GM23338 (cell line): ENCODE results near the gene LRRFIP2. TPM values are rescaled to one million over a fixed set of nuclear protein-coding genes. Genes with fewer than 3 reads are reported as not detected.
"Not testable (repeated sequence)": the region's sequence is repeated elsewhere in the genome, so short reads cannot be mapped to it uniquely, and the experiment has no call there.

Experiments used
- ATAC-seq: fragments of 200-7000 bp; cut with Tn5 transposase; 3 replicates; pipeline ENCODE4 v1.9.1; 2020
- DNase-seq: peaks from one replicate; pipeline ENCODE4 v3.0.0-alpha.2; 2015; ENCODE audit warnings: low spot score
- H2AFZ ChIP-seq: fragments of 200-600 bp; sonication (generic); 2 replicates; pipeline ENCODE4 v1.8.0; 2016; ENCODE audit warnings: antibody characterized with exemption, mild to moderate bottlenecking, moderate library complexity
- H3F3A ChIP-seq: fragments of 200-600 bp; sonication (generic); replicated peaks from 2 replicates; pipeline ENCODE4 v1.8.0; 2017; ENCODE audit warnings: antibody characterized with exemption, mixed run types, low read depth
- H3K27ac ChIP-seq: fragments of 200-600 bp; sonication (generic); 2 replicates; pipeline ENCODE4 v1.6.1; 2016; ENCODE audit warnings: low read depth
- H3K27me3 ChIP-seq: fragments of 200-600 bp; sonication (generic); 2 replicates; pipeline ENCODE4 v1.8.0; 2016; ENCODE audit warnings: mild to moderate bottlenecking, mixed run types, moderate library complexity; ENCODE audit not compliant: insufficient read depth
- H3K36me3 ChIP-seq: fragments of 200-600 bp; sonication (generic); 2 replicates; pipeline ENCODE4 v1.8.0; 2016; ENCODE audit warnings: mild to moderate bottlenecking; ENCODE audit not compliant: insufficient read depth
- H3K4me1 ChIP-seq: fragments of 200-600 bp; sonication (generic); 2 replicates; pipeline ENCODE4 v1.8.0; 2016; ENCODE audit warnings: mild to moderate bottlenecking, moderate library complexity; ENCODE audit not compliant: insufficient read depth
- H3K4me2 ChIP-seq: fragments of 200-600 bp; sonication (generic); 2 replicates; pipeline ENCODE4 v1.7.1; 2017; ENCODE audit warnings: mixed run types
- H3K4me3 ChIP-seq: fragments of 200-600 bp; sonication (generic); 2 replicates; pipeline ENCODE4 v1.6.1; 2016; ENCODE audit warnings: mixed run types
- H3K79me2 ChIP-seq: fragments of 200-600 bp; sonication (generic); replicated peaks from 2 replicates; pipeline ENCODE4 v1.8.0; 2017; ENCODE audit warnings: mild to moderate bottlenecking; ENCODE audit not compliant: insufficient read depth
- H3K9me2 ChIP-seq: fragments of 200-600 bp; sonication (generic); 2 replicates; pipeline ENCODE4 v1.8.0; 2017; ENCODE audit not compliant: insufficient read depth
- H4K20me1 ChIP-seq: fragments of 200-600 bp; sonication (generic); replicated peaks from 2 replicates; pipeline ENCODE4 v1.8.0; 2017; ENCODE audit warnings: mild to moderate bottlenecking; ENCODE audit not compliant: insufficient read depth
- H3K27ac Mint-ChIP-seq: 2 replicates; pipeline ENCODE4 v1.8.0; 2020; ENCODE audit warnings: inconsistent platforms, mild to moderate bottlenecking, moderate library complexity, mixed read lengths
- H3K27me3 Mint-ChIP-seq: 3 replicates; pipeline ENCODE4 v1.8.0; 2022; ENCODE audit warnings: low read depth, mild to moderate bottlenecking, moderate library complexity, mixed read lengths, inconsistent platforms; ENCODE audit not compliant: insufficient read depth, poor library complexity
- H3K36me3 Mint-ChIP-seq: 3 replicates; pipeline ENCODE4 v1.8.0; 2021; ENCODE audit warnings: low read depth, mild to moderate bottlenecking, inconsistent platforms, moderate library complexity, mixed read lengths
- H3K4me1 Mint-ChIP-seq: 3 replicates; pipeline ENCODE4 v1.8.0; 2020; ENCODE audit warnings: mild to moderate bottlenecking, inconsistent platforms, mixed read lengths
- H3K4me3 Mint-ChIP-seq: 3 replicates; pipeline ENCODE4 v1.8.0; 2021; ENCODE audit warnings: moderate library complexity, mild to moderate bottlenecking, inconsistent platforms, mixed read lengths
- H3K9me3 Mint-ChIP-seq: 3 replicates; pipeline ENCODE4 v1.8.0; 2020; ENCODE audit warnings: moderate library complexity, mild to moderate bottlenecking, inconsistent platforms, mixed read lengths
- CREB1 ChIP-seq: fragments of 250-450 bp; sonication (Bioruptor Pico); IDR thresholded peaks from 2 replicates; pipeline ENCODE4 v1.5.0; 2020; ENCODE audit warnings: low read depth, mild to moderate bottlenecking, moderate library complexity
- EZH2phosphoT487 ChIP-seq: fragments of 200-600 bp; sonication (generic); IDR thresholded peaks from one replicate; pipeline ENCODE4 v1.8.1; 2018; ENCODE audit warnings: antibody characterized with exemption; ENCODE audit not compliant: unreplicated experiment
- NANOG ChIP-seq: IDR thresholded peaks from 2 replicates; pipeline ENCODE4 v1.6.1; 2016; ENCODE audit warnings: antibody characterized with exemption, borderline replicate concordance
- POLR2AphosphoS5 ChIP-seq: IDR thresholded peaks from 2 replicates; pipeline ENCODE4 v1.6.1; 2016; ENCODE audit warnings: antibody characterized with exemption, low read depth
- STAT1 ChIP-seq: IDR thresholded peaks from one replicate; pipeline ENCODE4 v1.6.1; 2016; ENCODE audit warnings: antibody characterized with exemption; ENCODE audit not compliant: unreplicated experiment
- ZNF114 ChIP-seq: fragments of 250-450 bp; sonication (Bioruptor Pico); IDR thresholded peaks from 2 replicates; pipeline ENCODE4 v1.5.0; 2020; ENCODE audit warnings: mild to moderate bottlenecking, moderate library complexity
- ZNF331 ChIP-seq: fragments of 250-450 bp; sonication (Bioruptor Pico); IDR thresholded peaks from 2 replicates; pipeline ENCODE4 v1.5.0; 2020; ENCODE audit warnings: low read depth, mild to moderate bottlenecking, moderate library complexity
- polyA plus RNA-seq: library from polyadenylated mRNA; unstranded; fragments of >200 nt; fragmentation: Nextera tagmentation; extraction: Ambion mirVana; gene quantifications from 2 replicates; pipeline ENCODE4 v1.2.1, GENCODE V29; 2016
- total RNA-seq: library from RNA; depleted of rRNA; stranded (reverse); fragments of >200 nt; shearing (Covaris generic); gene quantifications from 2 replicates; pipeline ENCODE4 v1.2.3, GENCODE V29; 2014
- TF ChIP-seq, protein P1 (sequence below): fragments of 250-450 bp; sonication (Bioruptor Pico); IDR thresholded peaks from 2 replicates; pipeline ENCODE4 v1.5.0; 2020; ENCODE audit warnings: mild to moderate bottlenecking, moderate library complexity

Gene LRRFIP2
- total and polyA plus RNA-seq, 2 experiments from 2014 or later: 20.3 to 29.0 TPM

DNA sequence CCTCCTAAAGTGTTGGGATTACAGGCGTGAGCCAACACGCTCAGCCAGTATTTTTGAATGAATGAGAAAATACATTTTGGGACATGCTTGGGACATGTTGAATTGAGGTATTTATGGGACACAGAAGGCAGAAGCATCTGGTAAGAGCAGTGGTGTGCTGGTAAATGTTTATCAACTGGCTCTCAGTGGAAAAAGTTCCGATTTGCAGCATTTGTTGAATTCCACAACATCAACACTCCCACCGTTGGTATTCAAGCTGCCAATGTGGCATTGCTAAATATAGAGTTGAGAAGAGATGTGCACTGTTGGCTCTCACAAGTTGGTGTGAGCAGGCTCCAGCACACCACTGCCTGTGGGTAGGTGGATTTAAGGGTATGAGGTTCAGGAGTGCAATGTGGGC, 35.8 kb upstream of the LRRFIP2 start (continued):
- TF ChIP-seq, protein P1, sequence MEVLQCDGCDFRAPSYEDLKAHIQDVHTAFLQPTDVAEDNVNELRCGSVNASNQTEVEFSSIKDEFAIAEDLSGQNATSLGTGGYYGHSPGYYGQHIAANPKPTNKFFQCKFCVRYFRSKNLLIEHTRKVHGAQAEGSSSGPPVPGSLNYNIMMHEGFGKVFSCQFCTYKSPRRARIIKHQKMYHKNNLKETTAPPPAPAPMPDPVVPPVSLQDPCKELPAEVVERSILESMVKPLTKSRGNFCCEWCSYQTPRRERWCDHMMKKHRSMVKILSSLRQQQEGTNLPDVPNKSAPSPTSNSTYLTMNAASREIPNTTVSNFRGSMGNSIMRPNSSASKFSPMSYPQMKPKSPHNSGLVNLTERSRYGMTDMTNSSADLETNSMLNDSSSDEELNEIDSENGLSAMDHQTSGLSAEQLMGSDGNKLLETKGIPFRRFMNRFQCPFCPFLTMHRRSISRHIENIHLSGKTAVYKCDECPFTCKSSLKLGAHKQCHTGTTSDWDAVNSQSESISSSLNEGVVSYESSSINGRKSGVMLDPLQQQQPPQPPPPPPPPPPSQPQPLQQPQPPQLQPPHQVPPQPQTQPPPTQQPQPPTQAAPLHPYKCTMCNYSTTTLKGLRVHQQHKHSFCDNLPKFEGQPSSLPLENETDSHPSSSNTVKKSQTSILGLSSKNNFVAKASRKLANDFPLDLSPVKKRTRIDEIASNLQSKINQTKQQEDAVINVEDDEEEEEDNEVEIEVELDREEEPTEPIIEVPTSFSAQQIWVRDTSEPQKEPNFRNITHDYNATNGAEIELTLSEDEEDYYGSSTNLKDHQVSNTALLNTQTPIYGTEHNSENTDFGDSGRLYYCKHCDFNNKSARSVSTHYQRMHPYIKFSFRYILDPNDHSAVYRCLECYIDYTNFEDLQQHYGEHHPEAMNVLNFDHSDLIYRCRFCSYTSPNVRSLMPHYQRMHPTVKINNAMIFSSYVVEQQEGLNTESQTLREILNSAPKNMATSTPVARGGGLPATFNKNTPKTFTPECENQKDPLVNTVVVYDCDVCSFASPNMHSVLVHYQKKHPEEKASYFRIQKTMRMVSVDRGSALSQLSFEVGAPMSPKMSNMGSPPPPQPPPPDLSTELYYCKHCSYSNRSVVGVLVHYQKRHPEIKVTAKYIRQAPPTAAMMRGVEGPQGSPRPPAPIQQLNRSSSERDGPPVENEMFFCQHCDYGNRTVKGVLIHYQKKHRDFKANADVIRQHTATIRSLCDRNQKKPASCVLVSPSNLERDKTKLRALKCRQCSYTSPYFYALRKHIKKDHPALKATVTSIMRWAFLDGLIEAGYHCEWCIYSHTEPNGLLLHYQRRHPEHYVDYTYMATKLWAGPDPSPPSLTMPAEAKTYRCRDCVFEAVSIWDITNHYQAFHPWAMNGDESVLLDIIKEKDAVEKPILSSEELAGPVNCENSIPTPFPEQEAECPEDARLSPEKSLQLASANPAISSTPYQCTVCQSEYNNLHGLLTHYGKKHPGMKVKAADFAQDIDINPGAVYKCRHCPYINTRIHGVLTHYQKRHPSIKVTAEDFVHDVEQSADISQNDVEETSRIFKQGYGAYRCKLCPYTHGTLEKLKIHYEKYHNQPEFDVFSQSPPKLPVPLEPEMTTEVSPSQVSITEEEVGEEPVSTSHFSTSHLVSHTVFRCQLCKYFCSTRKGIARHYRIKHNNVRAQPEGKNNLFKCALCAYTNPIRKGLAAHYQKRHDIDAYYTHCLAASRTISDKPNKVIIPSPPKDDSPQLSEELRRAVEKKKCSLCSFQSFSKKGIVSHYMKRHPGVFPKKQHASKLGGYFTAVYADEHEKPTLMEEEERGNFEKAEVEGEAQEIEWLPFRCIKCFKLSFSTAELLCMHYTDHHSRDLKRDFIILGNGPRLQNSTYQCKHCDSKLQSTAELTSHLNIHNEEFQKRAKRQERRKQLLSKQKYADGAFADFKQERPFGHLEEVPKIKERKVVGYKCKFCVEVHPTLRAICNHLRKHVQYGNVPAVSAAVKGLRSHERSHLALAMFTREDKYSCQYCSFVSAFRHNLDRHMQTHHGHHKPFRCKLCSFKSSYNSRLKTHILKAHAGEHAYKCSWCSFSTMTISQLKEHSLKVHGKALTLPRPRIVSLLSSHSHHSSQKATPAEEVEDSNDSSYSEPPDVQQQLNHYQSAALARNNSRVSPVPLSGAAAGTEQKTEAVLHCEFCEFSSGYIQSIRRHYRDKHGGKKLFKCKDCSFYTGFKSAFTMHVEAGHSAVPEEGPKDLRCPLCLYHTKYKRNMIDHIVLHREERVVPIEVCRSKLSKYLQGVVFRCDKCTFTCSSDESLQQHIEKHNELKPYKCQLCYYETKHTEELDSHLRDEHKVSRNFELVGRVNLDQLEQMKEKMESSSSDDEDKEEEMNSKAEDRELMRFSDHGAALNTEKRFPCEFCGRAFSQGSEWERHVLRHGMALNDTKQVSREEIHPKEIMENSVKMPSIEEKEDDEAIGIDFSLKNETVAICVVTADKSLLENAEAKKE (CRISPR knock-in tag): no peak
- no peak for TF ChIP-seq POLR2AphosphoS5
- TF ChIP-seq STAT1: no peak
- no peak for TF ChIP-seq EZH2phosphoT487
- TF ChIP-seq ZNF331 (CRISPR knock-in tag): no peak
- TF ChIP-seq ZNF114 (CRISPR knock-in tag): no peak
- TF ChIP-seq NANOG: no peak
- TF ChIP-seq CREB1: no peak

DNA sequence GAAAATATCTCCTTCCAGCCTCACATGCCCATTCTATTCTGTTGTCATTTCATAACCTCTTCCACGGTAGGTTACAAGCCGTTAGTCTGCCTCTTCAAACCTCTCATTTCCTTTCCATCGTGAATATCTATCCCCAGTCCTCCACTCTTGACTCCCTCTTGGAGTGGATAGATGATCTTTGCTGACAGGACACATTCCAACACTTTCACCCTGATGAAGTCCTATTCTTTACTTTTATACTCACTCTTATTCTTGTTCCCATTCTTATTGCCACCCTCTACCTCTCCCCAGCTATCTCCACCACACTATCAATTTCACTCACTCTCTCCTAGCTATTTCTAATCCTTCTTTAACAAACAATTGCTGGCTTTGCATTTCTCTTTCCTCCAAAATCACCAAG, 34.2 kb upstream of the LRRFIP2 start:
- H3K4me2 ChIP-seq, H3K9me2 ChIP-seq, DNase-seq, H3F3A ChIP-seq, H2AFZ ChIP-seq, H3K27ac Mint-ChIP-seq, H3K79me2 ChIP-seq, ATAC-seq, H3K27ac ChIP-seq, H3K36me3 ChIP-seq, H3K36me3 Mint-ChIP-seq, H3K4me1 Mint-ChIP-seq, H3K27me3 Mint-ChIP-seq, H3K4me1 ChIP-seq, H3K4me3 Mint-ChIP-seq, H3K4me3 ChIP-seq, H3K27me3 ChIP-seq, H4K20me1 ChIP-seq, H3K9me3 Mint-ChIP-seq: not testable (repeated sequence)

DNA sequence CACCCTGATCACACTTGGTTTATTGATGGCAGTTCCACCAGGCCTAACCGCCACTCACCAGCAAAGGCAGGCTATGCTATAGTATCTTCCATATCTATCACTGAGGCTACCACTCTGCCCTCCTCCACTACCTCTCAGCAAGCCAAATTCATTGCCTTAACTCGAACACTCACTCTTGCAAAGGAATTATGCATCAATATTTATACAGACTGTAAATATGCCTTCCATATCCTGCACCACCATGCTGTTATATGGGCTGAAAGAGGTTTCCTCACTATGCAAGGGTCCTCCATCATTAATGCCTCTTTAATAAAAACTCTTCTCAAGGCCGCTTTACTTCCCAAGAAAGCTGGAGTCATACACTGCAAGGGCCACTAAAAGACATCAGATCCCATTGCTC, 33.6 kb upstream of the LRRFIP2 start:
- H3K4me1 Mint-ChIP-seq, H2AFZ ChIP-seq, ATAC-seq, H3F3A ChIP-seq, H4K20me1 ChIP-seq, H3K79me2 ChIP-seq, H3K4me3 Mint-ChIP-seq, H3K9me3 Mint-ChIP-seq, H3K27ac ChIP-seq, H3K36me3 Mint-ChIP-seq, H3K36me3 ChIP-seq, H3K27me3 Mint-ChIP-seq, H3K27me3 ChIP-seq, H3K4me3 ChIP-seq, H3K4me2 ChIP-seq, H3K9me2 ChIP-seq, H3K27ac Mint-ChIP-seq, DNase-seq, H3K4me1 ChIP-seq: not testable (repeated sequence)

DNA sequence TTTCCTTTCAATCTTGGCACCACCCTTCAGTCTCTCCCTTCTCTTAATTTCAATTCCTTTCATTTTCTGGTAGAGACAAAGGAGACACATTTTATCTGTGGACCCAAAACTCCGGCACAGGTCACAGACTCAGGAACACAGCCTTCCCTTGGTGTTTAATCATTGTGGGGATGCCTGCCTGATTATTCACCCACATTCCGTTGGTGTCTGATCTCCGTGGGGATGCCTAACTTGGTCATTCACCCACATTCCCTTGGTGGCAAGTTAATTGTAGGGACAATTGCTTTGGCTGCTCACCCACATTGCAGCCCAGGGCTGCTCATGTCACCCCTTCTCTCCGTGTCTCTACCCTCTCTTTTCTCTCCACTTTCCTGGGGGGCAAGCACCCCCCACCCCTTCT, 31.7 kb upstream of the LRRFIP2 start:
- H3K27ac ChIP-seq, H3K4me1 ChIP-seq, H3K27ac Mint-ChIP-seq, H3K27me3 Mint-ChIP-seq, ATAC-seq, H3K27me3 ChIP-seq, H3K4me1 Mint-ChIP-seq, H3K79me2 ChIP-seq, H2AFZ ChIP-seq, H4K20me1 ChIP-seq, H3K4me3 ChIP-seq, H3K36me3 ChIP-seq, H3K9me2 ChIP-seq, H3K36me3 Mint-ChIP-seq, H3F3A ChIP-seq, H3K4me3 Mint-ChIP-seq, H3K4me2 ChIP-seq, H3K9me3 Mint-ChIP-seq: not testable (repeated sequence)
- DNase-seq: peak; percentile 11
